Measurements from ENCODE around the gene HELZ. TPM values are rescaled to one million over a fixed set of nuclear protein-coding genes. Genes with fewer than 3 reads are reported as not detected.
"Not testable (repeated sequence)": the region's sequence is repeated elsewhere in the genome, so short reads cannot be mapped to it uniquely, and the experiment has no call there.

Gene HELZ
- polyA plus RNA-seq, 1 of the 3 experiments (the other 2 are of a cell fraction): 4.3 TPM

GRCh38 chr17:67272312-67273047, 27.5 kb upstream of the HELZ start:
- ChIA-PET CTCF (interaction anchor here (1.1 kb wide), 1 partner anchor 30 kb away, joined by 4 read pairs; no protein-coding TSS in a partner anchor), POLR2A (no interaction called here)
- Histone ChIP-seq H2AFZ (ENCODE audit: low read depth) (no peak overlapping the region), H3K9me3 (no peaks in the 10 kb centered on the region), H3K9me2 (no peaks in the 10 kb centered on the region), H3K27ac (ENCODE audit: low read depth in 2 of 2, low read length in 1 of 2) (no peak overlapping the region), H4K20me1 (ENCODE audit: insufficient read depth) (no peaks in the 10 kb centered on the region), H3K4me2 (no peak overlapping the region), H3K4me1 (ENCODE audit: control insufficient read depth in 1 of 2, insufficient read depth in 2 of 2, low read depth in 1 of 2, low read length in 1 of 2) (no peaks in the 10 kb centered on the region), H3K36me3 (replicated peaks in 1 of 2; ENCODE audit: control insufficient read depth in 1 of 2, insufficient read depth in 2 of 2, low read length in 1 of 2) (no peaks in the 10 kb centered on the region), H3K27me3 (ENCODE audit: insufficient read depth) (no peaks in the 10 kb centered on the region), H3K79me2 (ENCODE audit: insufficient read depth) (no peaks in the 10 kb centered on the region), H3K9ac (no peak overlapping the region), H3F3A (replicated peaks; ENCODE audit: insufficient read depth) (no peaks in the 10 kb centered on the region), H3K4me3 (ENCODE audit: low read depth in 2 of 2, low read length in 1 of 2) (no peak overlapping the region)
- 84% methylated on average over 13 of the region's 13 CpGs for WGBS (ENCODE audit: low lambda C conversion rate)
- no peak for DNase-seq
- TF ChIP-seq YY1 (IDR thresholded peaks at IDR 0.05; ENCODE audit: low read depth): no peak
- TF ChIP-seq TCF12 (IDR thresholded peaks at IDR 0.05): no peak
- no peak for TF ChIP-seq IRF3 (IDR thresholded peaks at IDR 0.05; ENCODE audit: low read depth, low read length)
- TF ChIP-seq MXI1 (IDR thresholded peaks at IDR 0.05; ENCODE audit: low read depth, low read length): no peak
- TF ChIP-seq MEF2A (IDR thresholded peaks at IDR 0.05; ENCODE audit: borderline replicate concordance, low read depth): no peak

DNA sequence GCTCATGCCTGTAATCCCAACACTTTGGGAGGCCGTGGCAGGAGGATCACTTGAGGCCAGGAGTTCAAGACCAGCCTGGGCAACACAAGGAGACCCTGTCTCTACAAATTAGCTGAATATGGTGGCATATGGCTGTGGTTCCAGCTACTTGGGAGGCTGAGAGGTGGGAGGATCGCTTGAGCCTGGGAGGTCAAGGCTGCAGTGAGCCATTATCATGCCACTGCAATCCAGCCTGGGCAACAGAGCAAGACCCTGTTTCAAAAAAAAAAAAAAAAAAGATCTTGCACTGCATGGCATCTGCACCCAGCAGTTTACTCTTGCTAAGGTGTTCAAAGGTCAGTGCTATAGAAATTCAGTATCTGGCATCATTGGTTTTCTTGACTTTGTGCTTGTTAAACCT, 26.2 kb upstream of the HELZ start:
- CTCF ChIA-PET; H3K4me2 ChIP-seq; H2AFZ ChIP-seq (ENCODE audit: low read depth); H3K36me3 ChIP-seq (replicated peaks in 1 of 2; ENCODE audit: control insufficient read depth in 1 of 2, insufficient read depth in 2 of 2, low read length in 1 of 2); H3K79me2 ChIP-seq (ENCODE audit: insufficient read depth); H3K27ac ChIP-seq (ENCODE audit: low read depth in 2 of 2, low read length in 1 of 2); H3K4me1 ChIP-seq (ENCODE audit: control insufficient read depth in 1 of 2, insufficient read depth in 2 of 2, low read depth in 1 of 2, low read length in 1 of 2); H3K27me3 ChIP-seq (ENCODE audit: insufficient read depth); POLR2A ChIA-PET; H3F3A ChIP-seq (replicated peaks; ENCODE audit: insufficient read depth); H3K4me3 ChIP-seq (ENCODE audit: low read depth in 2 of 2, low read length in 1 of 2); H3K9ac ChIP-seq; H3K9me2 ChIP-seq; DNase-seq; H4K20me1 ChIP-seq (ENCODE audit: insufficient read depth); H3K9me3 ChIP-seq: not testable (repeated sequence)
- WGBS (ENCODE audit: low lambda C conversion rate): 46% methylated on average over 2 of the region's 2 CpGs

DNA sequence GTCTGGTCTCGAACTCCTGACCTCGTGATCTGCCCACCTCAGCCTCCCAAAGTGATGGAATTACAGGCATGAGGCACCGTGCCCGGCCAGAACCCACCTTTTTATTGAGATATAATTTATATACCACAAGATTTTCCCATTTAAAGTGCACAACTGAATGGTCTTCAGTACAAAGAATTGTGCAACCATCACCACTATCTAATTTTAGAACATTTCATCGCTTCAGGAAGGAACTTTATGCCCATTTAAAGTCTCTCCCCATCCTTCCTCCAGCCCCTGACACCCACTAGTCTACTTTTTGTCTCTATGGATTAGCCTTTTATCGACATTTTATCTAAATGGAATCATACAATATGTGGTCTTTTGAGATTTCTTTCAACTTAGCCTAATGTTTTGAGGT, 25.4 kb upstream of the HELZ start:
- no peak overlapping the region for H3K4me3 ChIP-seq (ENCODE audit: low read depth in 2 of 2, low read length in 1 of 2)
- no peak overlapping the region for H3K4me2 ChIP-seq
- no peaks in the 10 kb centered on the region for H3K9me2 ChIP-seq
- H2AFZ ChIP-seq (ENCODE audit: low read depth): no peak overlapping the region
- no peaks in the 10 kb centered on the region for H3K27me3 ChIP-seq (ENCODE audit: insufficient read depth)
- H3K4me1 ChIP-seq (ENCODE audit: control insufficient read depth in 1 of 2, insufficient read depth in 2 of 2, low read depth in 1 of 2, low read length in 1 of 2): no peaks in the 10 kb centered on the region
- 63% methylated on average over 6 of the region's 6 CpGs for WGBS (ENCODE audit: low lambda C conversion rate)
- H3K9me3 ChIP-seq: no peaks in the 10 kb centered on the region
- no peaks in the 10 kb centered on the region for H3K79me2 ChIP-seq (ENCODE audit: insufficient read depth)
- H3K9ac ChIP-seq: no peak overlapping the region
- H4K20me1 ChIP-seq (ENCODE audit: insufficient read depth): no peaks in the 10 kb centered on the region
- no peak overlapping the region for H3K27ac ChIP-seq (ENCODE audit: low read depth in 2 of 2, low read length in 1 of 2)
- POLR2A ChIA-PET: no interaction called here
- CTCF ChIA-PET: no interaction called here
- no peak for DNase-seq
- H3F3A ChIP-seq (replicated peaks; ENCODE audit: insufficient read depth): no peaks in the 10 kb centered on the region
- TF ChIP-seq, protein P1, sequence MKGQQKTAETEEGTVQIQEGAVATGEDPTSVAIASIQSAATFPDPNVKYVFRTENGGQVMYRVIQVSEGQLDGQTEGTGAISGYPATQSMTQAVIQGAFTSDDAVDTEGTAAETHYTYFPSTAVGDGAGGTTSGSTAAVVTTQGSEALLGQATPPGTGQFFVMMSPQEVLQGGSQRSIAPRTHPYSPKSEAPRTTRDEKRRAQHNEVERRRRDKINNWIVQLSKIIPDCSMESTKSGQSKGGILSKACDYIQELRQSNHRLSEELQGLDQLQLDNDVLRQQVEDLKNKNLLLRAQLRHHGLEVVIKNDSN (IDR thresholded peaks at IDR 0.05; ENCODE audit: borderline replicate concordance, low read depth): no peak
- TF ChIP-seq GATA2 (CRISPR knock-in tag; IDR thresholded peaks at IDR 0.05) (no peak), PBX3 (IDR thresholded peaks at IDR 0.05) (no peak), FOXM1 (IDR thresholded peaks at IDR 0.05; ENCODE audit: low read depth) (no peak), FOSL2 (IDR thresholded peaks at IDR 0.05; ENCODE audit: borderline replicate concordance, low read depth) (no peak), IRF3 (IDR thresholded peaks at IDR 0.05; ENCODE audit: low read depth, low read length) (no peak), ELF1 (IDR thresholded peaks at IDR 0.05) (no peak), EP300 (IDR thresholded peaks at IDR 0.05; ENCODE audit: borderline replicate concordance in 1 of 2, low read depth in 1 of 2, low read length in 1 of 2) (no peak)
- H3K36me3 ChIP-seq (replicated peaks in 1 of 2; ENCODE audit: control insufficient read depth in 1 of 2, insufficient read depth in 2 of 2, low read length in 1 of 2): no peaks in the 10 kb centered on the region
